Measurements from ENCODE around the gene SSU72. TPM values are rescaled to one million over a fixed set of nuclear protein-coding genes. Genes with fewer than 3 reads are reported as not detected.

The SSU72 gene
- total RNA-seq, 4 donors from 2014 or later = 98.4 to 125 (median 124) TPM

- peaks cover 0 to 33% (median 3%) of the 10 kb centered on the region in 3 donors for H3K36me3 ChIP-seq
- H3K4me1 ChIP-seq = peaks cover 27 to 75% (median 28%) of the 10 kb centered on the region in 3 donors
- intact Hi-C loops (cut with DNase I) = no loop called here
- no peaks in the 10 kb centered on the region for H3K27me3 ChIP-seq
- no peak overlapping the region for H3K4me3 ChIP-seq
- no peak for DNase-seq
- WGBS, 2 donors = 100% methylated on average over 1 of the region's 9 CpGs; no CpG with 5 or more reads in 1 of the 2 donors
- no peaks in the 10 kb centered on the region for H3K9me3 ChIP-seq
- TF ChIP-seq CTCF (IDR thresholded peaks at IDR 0.05) (no peak), POLR2A (IDR thresholded peaks at IDR 0.05) (no peak)
- no peak overlapping the region for H3K27ac ChIP-seq
Observed at GRCh38 chr1:1618396-1619068, 43.9 kb upstream of the SSU72 start.

- Histone ChIP-seq H3K4me1 (peaks cover 28 to 72% (median 29%) of the 10 kb centered on the region in 3 donors), H3K9me3 (no peaks in the 10 kb centered on the region), H3K36me3 (peaks cover 0 to 36% (median 3%) of the 10 kb centered on the region in 3 donors), H3K27me3 (no peaks in the 10 kb centered on the region), H3K4me3 (no peak overlapping the region), H3K27ac (no peak overlapping the region)
- DNase-seq = no peak
- TF ChIP-seq POLR2A (IDR thresholded peaks at IDR 0.05) = no peak
- TF ChIP-seq CTCF (IDR thresholded peaks at IDR 0.05) = no peak
- intact Hi-C loops (cut with DNase I) = no loop called here
- WGBS, 2 donors = 92 to 93% methylated on average over 2 to 4 of the region's 6 CpGs
Observed at GRCh38 chr1:1617925-1618324, 43.3 kb upstream of the SSU72 start.

- H3K4me3 ChIP-seq = no peak overlapping the region
- no peaks in the 10 kb centered on the region for H3K9me3 ChIP-seq
- intact Hi-C loops (cut with DNase I) = no loop called here
- TF ChIP-seq CTCF (IDR thresholded peaks at IDR 0.05) (no peak), POLR2A (IDR thresholded peaks at IDR 0.05) (no peak)
- no peak for DNase-seq
- H3K27me3 ChIP-seq = no peaks in the 10 kb centered on the region
- peaks cover 0 to 36% (median 3%) of the 10 kb centered on the region in 3 donors for H3K36me3 ChIP-seq
- H3K4me1 ChIP-seq = peaks cover 26 to 68% (median 28%) of the 10 kb centered on the region in 3 donors
- no peak overlapping the region for H3K27ac ChIP-seq
- WGBS, 2 donors = 84 to 89% methylated on average over 7 to 10 of the region's 11 CpGs
Observed at GRCh38 chr1:1617516-1617915, 42.9 kb upstream of the SSU72 start.

- no peaks in the 10 kb centered on the region for H3K9me3 ChIP-seq
- DNase-seq = no peak
- intact Hi-C loops (cut with DNase I) = no loop called here
- peaks cover 25 to 65% (median 26%) of the 10 kb centered on the region in 3 donors for H3K4me1 ChIP-seq
- WGBS, 2 donors = 80 to 85% methylated on average over 1 to 10 of the region's 19 CpGs
- no peaks in the 10 kb centered on the region for H3K27me3 ChIP-seq
- peak overlapping the region in 3 of 4 donors; percentile 99 to 100 (median 99) for H3K27ac ChIP-seq
- TF ChIP-seq POLR2A (IDR thresholded peaks at IDR 0.05) (no peak), CTCF (IDR thresholded peaks at IDR 0.05) (no peak)
- peaks cover 0 to 36% (median 3%) of the 10 kb centered on the region in 3 donors for H3K36me3 ChIP-seq
- H3K4me3 ChIP-seq = peak overlapping the region; percentile 90 to 100 (median 92)
Observed at GRCh38 chr1:1616838-1617237, 42.2 kb upstream of the SSU72 start.

GRCh38 chr1:1616045-1616790, 41.6 kb upstream of the SSU72 start:
- Histone ChIP-seq H3K4me3 (peak overlapping the region; percentile 90 to 100 (median 92)), H3K36me3 (peaks cover 0 to 36% (median 3%) of the 10 kb centered on the region in 3 donors), H3K4me1 (peaks cover 24 to 62% (median 25%) of the 10 kb centered on the region in 3 donors), H3K27ac (peak overlapping the region; percentile 99 to 100 (median 100)), H3K27me3 (no peaks in the 10 kb centered on the region), H3K9me3 (no peaks in the 10 kb centered on the region)
- 20% methylated on average over 10 of the region's 80 CpGs; no CpG with 5 or more reads in 1 of the 2 donors for WGBS, 2 donors
- no peak for TF ChIP-seq CTCF (IDR thresholded peaks at IDR 0.05)
- no peak for TF ChIP-seq POLR2A (IDR thresholded peaks at IDR 0.05)
- intact Hi-C loops (cut with DNase I) = no loop called here
- DNase-seq = no peak

Measured in esophagus squamous epithelium (tissue), 5 donors.